Lower lobe of right lung (tissue), 2 donors: ENCODE results near the gene SERPINA3. TPM values are rescaled to one million over a fixed set of nuclear protein-coding genes. Genes with fewer than 3 reads are reported as not detected.

ENCODE experiments used
- ATAC-seq, 2 donors: fragments of 200-7000 bp; cut with Tn5 transposase; one replicate each; pipeline ENCODE4 v1.9.1; 2020 to 2022; ENCODE audit warnings: mild to moderate bottlenecking in 2 of 2, moderate library complexity in 2 of 2
- DNase-seq: peaks from one replicate; pipeline ENCODE4 v3.0.0-alpha.2; 2020
- H3K27ac ChIP-seq: fragments of 200-600 bp; one replicate; pipeline ENCODE4 v1.8.0; 2022
- H3K27me3 ChIP-seq: fragments of 200-600 bp; one replicate; pipeline ENCODE4 v1.8.0; 2022; ENCODE audit warnings: low read depth
- H3K36me3 ChIP-seq: fragments of 200-600 bp; one replicate; pipeline ENCODE4 v1.8.0; 2022; ENCODE audit warnings: mild to moderate bottlenecking
- H3K4me1 ChIP-seq: fragments of 200-600 bp; one replicate; pipeline ENCODE4 v1.8.0; 2022
- H3K4me3 ChIP-seq: fragments of 200-600 bp; one replicate; pipeline ENCODE4 v1.8.0; 2022; ENCODE audit warnings: mild to moderate bottlenecking
- H3K9me3 ChIP-seq: fragments of 200-600 bp; one replicate; pipeline ENCODE4 v1.8.0; 2022
- intact Hi-C: fragments of 100-400 bp; cut with DNase I; formaldehyde crosslinking; loops from one replicate; pipeline ENCODE4 v1.11.0; 2022
- total RNA-seq: library from RNA; stranded (reverse); fragmentation: NEBNext Ultra II Directional; extraction: Animal tissue kit (Norgen Biotek cat#: 25700); gene quantifications from one replicate; pipeline ENCODE4 v1.2.1, GENCODE V29; 2021
- TF ChIP-seq, protein P1 (sequence below): fragments of 200-600 bp; IDR thresholded peaks from one replicate; pipeline ENCODE4 v1.8.0; 2022; ENCODE audit warnings: antibody characterized with exemption, mild to moderate bottlenecking
- donor health status: DM: no; HTN: yes; CAD: no; lungs with severe emphysema.

The SERPINA3 gene
- total RNA-seq, 1 donor from 2014 or later = 74.6 TPM

- TF ChIP-seq, protein P1, sequence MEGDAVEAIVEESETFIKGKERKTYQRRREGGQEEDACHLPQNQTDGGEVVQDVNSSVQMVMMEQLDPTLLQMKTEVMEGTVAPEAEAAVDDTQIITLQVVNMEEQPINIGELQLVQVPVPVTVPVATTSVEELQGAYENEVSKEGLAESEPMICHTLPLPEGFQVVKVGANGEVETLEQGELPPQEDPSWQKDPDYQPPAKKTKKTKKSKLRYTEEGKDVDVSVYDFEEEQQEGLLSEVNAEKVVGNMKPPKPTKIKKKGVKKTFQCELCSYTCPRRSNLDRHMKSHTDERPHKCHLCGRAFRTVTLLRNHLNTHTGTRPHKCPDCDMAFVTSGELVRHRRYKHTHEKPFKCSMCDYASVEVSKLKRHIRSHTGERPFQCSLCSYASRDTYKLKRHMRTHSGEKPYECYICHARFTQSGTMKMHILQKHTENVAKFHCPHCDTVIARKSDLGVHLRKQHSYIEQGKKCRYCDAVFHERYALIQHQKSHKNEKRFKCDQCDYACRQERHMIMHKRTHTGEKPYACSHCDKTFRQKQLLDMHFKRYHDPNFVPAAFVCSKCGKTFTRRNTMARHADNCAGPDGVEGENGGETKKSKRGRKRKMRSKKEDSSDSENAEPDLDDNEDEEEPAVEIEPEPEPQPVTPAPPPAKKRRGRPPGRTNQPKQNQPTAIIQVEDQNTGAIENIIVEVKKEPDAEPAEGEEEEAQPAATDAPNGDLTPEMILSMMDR = no peak
- H3K27ac ChIP-seq = no peak overlapping the region
- DNase-seq = no peak
- H3K36me3 ChIP-seq = no peaks in the 10 kb centered on the region
- H3K9me3 ChIP-seq = no peaks in the 10 kb centered on the region
- ATAC-seq = no peak
- H3K4me1 ChIP-seq = peaks cover 4% of the 10 kb centered on the region
- intact Hi-C loops = no loop called here
- H3K27me3 ChIP-seq = no peaks in the 10 kb centered on the region
- H3K4me3 ChIP-seq = no peak overlapping the region
Observed at GRCh38 chr14:94570002-94570400, 42.2 kb upstream of the SERPINA3 start.

DNA sequence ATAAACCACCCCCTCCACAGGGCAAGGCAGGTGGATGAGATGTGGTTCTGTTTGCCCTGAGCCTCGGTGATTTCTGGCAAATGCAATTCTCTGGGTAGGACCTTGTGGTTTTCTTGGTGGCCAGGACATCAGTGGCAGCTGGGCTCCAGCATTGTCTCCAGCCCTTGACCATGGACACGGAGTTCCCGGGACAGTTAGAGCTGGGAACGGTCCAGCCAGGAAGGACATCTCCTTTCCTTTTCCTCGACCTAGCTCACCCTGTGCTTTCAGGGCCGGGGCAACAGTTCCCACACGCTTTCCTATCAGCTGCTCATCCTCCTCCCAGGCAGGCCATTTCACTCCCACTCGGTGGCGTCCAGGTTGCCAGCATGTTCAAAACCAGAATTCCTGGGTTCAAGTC, 41.8 kb upstream of the SERPINA3 start:
- no peak for DNase-seq
- H3K36me3 ChIP-seq = no peaks in the 10 kb centered on the region
- intact Hi-C loops = no loop called here
- TF ChIP-seq, protein P1 = no peak
- H3K4me3 ChIP-seq = no peak overlapping the region
- H3K27me3 ChIP-seq = no peaks in the 10 kb centered on the region
- H3K9me3 ChIP-seq = no peaks in the 10 kb centered on the region
- no peak for ATAC-seq
- no peak overlapping the region for H3K27ac ChIP-seq
- peaks cover 4% of the 10 kb centered on the region for H3K4me1 ChIP-seq

DNA sequence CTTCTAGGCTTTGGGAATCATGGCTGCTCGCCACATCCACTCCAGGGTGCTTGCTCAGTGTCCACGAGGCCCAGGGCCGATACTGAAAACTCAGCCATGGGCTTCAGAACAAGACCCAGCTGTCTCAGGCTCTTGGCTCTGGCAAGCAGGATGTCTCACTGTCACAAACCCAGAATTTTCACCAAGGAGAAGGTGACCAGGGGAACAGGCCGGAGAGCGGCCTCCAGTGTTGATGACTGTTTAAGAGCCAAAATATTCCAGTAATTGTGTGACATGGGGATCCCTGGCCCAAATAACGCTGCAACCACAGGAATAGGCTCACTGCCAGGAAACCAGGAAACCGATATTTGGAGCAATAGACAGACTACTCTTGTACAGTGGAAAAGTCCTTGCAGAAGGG, 40.8 kb upstream of the SERPINA3 start:
- H3K27me3 ChIP-seq = no peaks in the 10 kb centered on the region
- H3K4me3 ChIP-seq = no peak overlapping the region
- DNase-seq (no peak), ATAC-seq (peak; percentile 6 to 36)
- intact Hi-C loops = no loop called here
- H3K36me3 ChIP-seq = no peaks in the 10 kb centered on the region
- H3K4me1 ChIP-seq = peaks cover 4% of the 10 kb centered on the region
- no peaks in the 10 kb centered on the region for H3K9me3 ChIP-seq
- TF ChIP-seq, protein P1 = no peak
- peak overlapping the region; percentile 20 for H3K27ac ChIP-seq

- TF ChIP-seq, protein P1 = no peak
- peak overlapping the region; percentile 20 for H3K27ac ChIP-seq
- peaks cover 4% of the 10 kb centered on the region for H3K4me1 ChIP-seq
- no peaks in the 10 kb centered on the region for H3K9me3 ChIP-seq
- H3K4me3 ChIP-seq = no peak overlapping the region
- no peak for ATAC-seq
- no peaks in the 10 kb centered on the region for H3K27me3 ChIP-seq
- intact Hi-C loops = no loop called here
- no peaks in the 10 kb centered on the region for H3K36me3 ChIP-seq
- no peak for DNase-seq
Observed at GRCh38 chr14:94571950-94572349, 40.2 kb upstream of the SERPINA3 start.

DNA sequence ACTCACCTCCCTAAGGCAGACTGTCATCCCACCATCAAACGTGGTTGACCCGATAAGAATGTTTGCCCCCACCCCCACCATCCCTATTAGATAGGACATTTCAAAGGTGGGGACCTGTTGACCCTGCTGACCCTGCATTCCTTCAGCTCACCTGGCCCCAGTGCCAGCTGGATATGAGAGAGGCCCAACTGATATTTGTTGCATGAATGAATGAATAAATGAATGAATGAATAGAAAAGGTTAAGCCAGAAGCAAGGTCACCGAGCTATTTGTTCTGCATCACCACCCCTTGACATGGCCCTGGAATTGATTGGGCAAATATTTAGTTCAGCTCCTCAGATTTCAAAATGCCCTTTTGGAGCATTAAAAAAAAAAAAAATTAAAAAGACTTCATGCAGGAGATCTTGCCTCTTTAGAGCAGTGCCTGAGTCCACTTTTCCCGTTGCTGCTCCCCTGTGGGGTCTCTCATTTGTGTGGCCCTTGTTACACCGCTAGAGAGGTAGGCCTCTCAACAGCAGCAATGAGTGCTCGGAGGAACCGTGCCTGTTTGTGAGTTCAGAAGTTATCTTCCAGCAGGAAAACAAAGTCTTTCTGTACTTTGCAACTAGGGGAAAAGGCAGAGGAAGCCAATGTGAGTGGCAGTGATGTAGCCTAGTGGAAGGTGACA, 39.4 kb upstream of the SERPINA3 start:
- no peak for DNase-seq
- Histone ChIP-seq H3K4me1 (peaks cover 4% of the 10 kb centered on the region), H3K9me3 (no peaks in the 10 kb centered on the region), H3K27me3 (no peaks in the 10 kb centered on the region), H3K4me3 (no peak overlapping the region), H3K27ac (no peak overlapping the region), H3K36me3 (no peaks in the 10 kb centered on the region)
- intact Hi-C loops = no loop called here
- no peak for ATAC-seq
- TF ChIP-seq, protein P1 = no peak
